Activated CD4-positive, alpha-beta T cell treated with anti-CD3 and anti-CD28 coated beads, Interleukin-2, amount 50 U/mL, for 16 hours (primary cell): ENCODE results near the gene KDM3B.
"Not testable (repeated sequence)": the region's sequence is repeated elsewhere in the genome, so short reads cannot be mapped to it uniquely, and the experiment has no call there.

Source experiments
- DNase-seq: peaks from one replicate; pipeline ENCODE4 v3.0.0-alpha.2; 2020

The KDM3B gene

GRCh38 chr5:138349852-138350562 is 2.5 kb upstream of the KDM3B start:
- no peak for DNase-seq

- DNase-seq: no peak
Observed at GRCh38 chr5:138350563-138350890, 2.0 kb upstream of the KDM3B start.

- DNase-seq: no peak
Observed at GRCh38 chr5:138351056-138351455, 1.4 kb upstream of the KDM3B start.

GRCh38 chr5:138351517-138351916 is 968 bp upstream of the KDM3B start:
- DNase-seq: no peak

GRCh38 chr5:138352722-138353559 is 456 bp downstream of the KDM3B start:
- DNase-seq: peak; percentile 66

- peak; percentile 38 for DNase-seq
Observed at GRCh38 chr5:138353560-138354080, 1.1 kb downstream of the KDM3B start.

- no peak for DNase-seq
Observed at GRCh38 chr5:138354387-138354786, 1.9 kb downstream of the KDM3B start.

- peak; percentile 85 for DNase-seq
Observed at GRCh38 chr5:138354926-138355378, 2.5 kb downstream of the KDM3B start.

- no peak for DNase-seq
Observed at GRCh38 chr5:138359621-138360020, 7.1 kb downstream of the KDM3B start.

- no peak for DNase-seq
Observed at GRCh38 chr5:138360941-138361452, 8.5 kb downstream of the KDM3B start.

- DNase-seq: no peak
Observed at GRCh38 chr5:138364576-138364975, 12.1 kb downstream of the KDM3B start.

GRCh38 chr5:138366632-138367382 is 14.3 kb downstream of the KDM3B start:
- DNase-seq: no peak

GRCh38 chr5:138369261-138369660 is 16.8 kb downstream of the KDM3B start:
- DNase-seq: no peak

- DNase-seq: no peak
Observed at GRCh38 chr5:138369706-138370105, 17.2 kb downstream of the KDM3B start.

- no peak for DNase-seq
Observed at GRCh38 chr5:138370537-138370936, 18.1 kb downstream of the KDM3B start.

GRCh38 chr5:138371454-138371853 is 19.0 kb downstream of the KDM3B start:
- DNase-seq: no peak

GRCh38 chr5:138372225-138372624 is 19.7 kb downstream of the KDM3B start:
- peak; percentile 16 for DNase-seq

GRCh38 chr5:138372653-138373052 is 20.2 kb downstream of the KDM3B start:
- no peak for DNase-seq

GRCh38 chr5:138382347-138382746 is 29.9 kb downstream of the KDM3B start:
- DNase-seq: no peak

GRCh38 chr5:138385660-138386059 is 33.2 kb downstream of the KDM3B start:
- no peak for DNase-seq

GRCh38 chr5:138386290-138386689 is 33.8 kb downstream of the KDM3B start:
- no peak for DNase-seq

- DNase-seq: no peak
Observed at GRCh38 chr5:138389332-138389731, 36.8 kb downstream of the KDM3B start.

GRCh38 chr5:138389911-138390310 is 37.4 kb downstream of the KDM3B start:
- not testable (repeated sequence) for DNase-seq
